ENCODE measurements around the gene TMSB15C.
"Not testable (repeated sequence)": the region's sequence is repeated elsewhere in the genome, so short reads cannot be mapped to it uniquely, and the experiment has no call there.

Gene TMSB15C

GRCh38 chrX:104075778-104076445 lies at the start of gene TMSB15C:
Gene TMSB15C, minus strand, starts transcription at chrX:104076236.
- not testable (repeated sequence) for DNase-seq (ENCODE audit: low read depth)

- DNase-seq (ENCODE audit: low read depth): no peak
Measured at GRCh38 chrX:104122829-104123228, 46.8 kb upstream of the TMSB15C start.

DNA sequence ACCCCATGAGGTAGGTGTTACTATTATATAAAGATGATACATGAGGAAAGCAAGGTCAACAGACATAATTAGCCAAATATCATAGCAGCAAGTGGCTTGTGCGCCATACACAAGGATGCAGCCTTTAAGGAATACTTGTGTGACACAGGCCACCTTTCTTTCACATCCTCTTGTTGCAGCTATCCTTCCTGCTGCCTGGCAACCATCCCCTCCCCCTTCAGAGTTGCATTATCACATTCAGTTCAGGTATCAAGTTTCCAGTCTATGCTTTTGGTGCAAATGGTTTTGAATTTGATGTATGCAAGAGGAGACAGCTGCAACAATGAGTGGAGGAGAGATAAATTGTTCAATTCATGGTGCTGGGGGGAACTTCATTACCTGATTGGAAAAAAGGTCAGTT lies 42.7 kb upstream of the TMSB15C start:
- DNase-seq (ENCODE audit: low read depth): no peak

- no peak for DNase-seq (ENCODE audit: low read depth)
Measured at GRCh38 chrX:104117759-104118158, 41.7 kb upstream of the TMSB15C start.

DNA sequence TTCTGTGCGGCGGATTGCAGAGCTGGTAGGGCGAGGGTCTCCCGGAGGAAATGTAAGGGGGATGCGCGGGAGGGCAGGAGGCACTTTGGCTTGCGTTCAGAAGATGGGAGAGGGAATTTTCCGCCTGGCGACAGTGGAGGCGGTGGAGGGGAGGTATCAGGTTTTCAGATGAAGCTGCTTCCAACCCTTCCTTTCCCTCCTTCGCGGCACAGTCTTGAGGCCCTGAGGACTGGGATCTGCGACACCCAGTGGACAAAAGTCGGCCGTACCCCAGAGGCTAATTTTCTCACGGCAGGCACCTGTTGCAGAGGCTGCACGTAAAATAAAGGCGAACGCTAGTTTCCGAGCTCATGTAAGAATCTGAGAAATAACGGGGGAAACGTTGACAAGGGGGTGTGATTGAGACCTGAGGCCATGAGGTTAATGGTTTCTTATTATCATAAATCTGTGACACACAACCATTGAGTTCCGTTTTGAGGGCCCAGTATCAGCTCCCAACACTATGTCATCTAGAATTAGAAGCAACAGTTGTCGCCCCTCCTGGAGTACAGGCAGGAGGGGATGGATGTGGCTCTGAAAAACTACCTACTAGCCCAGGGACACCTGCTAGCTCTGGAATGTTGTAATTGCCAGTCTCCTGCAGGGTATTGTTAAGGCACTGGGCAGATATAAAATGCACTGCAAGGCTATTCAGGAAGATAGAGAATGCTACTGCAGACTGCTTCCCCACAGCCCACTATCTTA lies 37.4 kb upstream of the TMSB15C start:
- DNase-seq (ENCODE audit: low read depth): peak; percentile 71

- peak; percentile 57 for DNase-seq (ENCODE audit: low read depth)
Measured at GRCh38 chrX:104112326-104112951, 36.4 kb upstream of the TMSB15C start, which contains the start of gene ZCCHC18. Gene ZCCHC18, plus strand, starts transcription at chrX:104112523. Its CDS starts 1,589 bp downstream, at chrX:104114112.

DNA sequence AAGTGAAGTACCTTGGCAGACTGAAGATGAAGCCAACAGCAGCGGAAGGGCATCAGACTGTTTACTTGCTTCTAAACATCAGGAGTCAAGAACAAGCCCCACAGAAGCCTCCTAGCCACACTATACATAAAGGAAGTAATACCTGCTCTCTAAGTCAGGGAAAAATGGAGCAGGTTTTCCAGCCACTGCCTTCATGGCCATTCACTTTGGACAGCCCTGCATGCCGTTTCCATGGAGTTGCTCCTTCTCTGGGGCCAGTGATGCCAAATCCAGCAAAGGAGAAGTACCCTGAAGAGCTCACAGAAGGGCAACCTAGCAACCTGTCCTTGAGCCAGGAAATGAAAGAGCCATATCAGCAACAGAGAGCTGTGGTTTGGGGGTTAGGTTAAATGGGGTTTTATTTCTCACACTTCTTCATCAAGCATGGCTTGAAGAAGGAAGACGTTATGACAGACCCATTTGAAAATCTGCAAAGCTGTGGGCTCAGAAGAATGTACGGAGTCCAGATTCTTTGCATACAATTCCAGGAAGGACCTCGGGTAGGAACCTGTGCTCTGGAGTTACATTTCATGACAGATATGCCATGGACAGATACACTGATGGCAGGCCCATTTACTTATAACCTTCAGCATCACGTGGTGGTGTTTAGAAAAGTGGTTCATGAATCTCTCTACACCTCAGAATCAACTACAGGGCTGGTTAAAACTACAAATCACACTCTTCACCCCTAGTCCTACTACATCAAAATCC lies 34.6 kb upstream of the TMSB15C start:
- DNase-seq (ENCODE audit: low read depth): not testable (repeated sequence)

DNA sequence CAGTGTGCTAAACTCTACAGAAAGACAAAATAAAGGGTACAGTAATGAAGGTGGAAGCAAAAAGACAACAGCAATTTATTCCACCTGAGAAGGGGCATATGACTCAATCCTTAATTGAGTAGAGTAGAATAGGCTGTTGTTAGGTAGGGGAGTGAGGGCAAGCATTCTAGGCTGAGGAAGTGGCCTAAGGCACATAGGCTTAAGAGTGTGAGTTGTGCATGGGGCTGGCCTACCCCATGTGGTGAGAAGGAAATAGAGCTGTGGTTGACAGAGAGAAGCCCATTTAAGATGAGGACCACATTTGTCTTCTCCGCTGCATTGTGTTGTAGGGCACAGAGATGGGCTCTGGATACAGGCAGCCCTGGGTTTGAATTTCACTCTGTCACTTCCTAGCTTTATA lies 32.9 kb upstream of the TMSB15C start:
- no peak for DNase-seq (ENCODE audit: low read depth)

- no peak for DNase-seq (ENCODE audit: low read depth)
Measured at GRCh38 chrX:104105330-104106262, 29.6 kb upstream of the TMSB15C start.

DNA sequence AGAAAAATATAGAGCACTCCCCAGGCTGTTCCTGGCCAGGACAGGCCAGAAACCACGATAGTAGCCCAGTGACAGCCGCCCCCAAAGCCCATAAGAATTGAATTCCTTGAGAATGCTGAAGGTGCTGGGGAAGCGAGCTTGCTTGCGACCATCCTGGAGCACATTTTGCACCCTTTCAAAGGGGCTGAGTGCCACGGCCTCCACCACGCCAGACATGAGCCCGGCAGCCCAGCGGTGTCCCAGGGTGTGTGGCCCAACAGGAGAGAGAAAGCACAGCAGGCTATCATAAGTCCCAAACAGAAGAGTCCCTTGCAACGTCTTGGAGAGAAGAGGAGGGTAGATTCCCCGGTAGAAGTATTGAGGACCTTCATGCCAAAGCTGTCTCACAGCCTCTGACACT lies 28.6 kb upstream of the TMSB15C start:
- no peak for DNase-seq (ENCODE audit: low read depth)

GRCh38 chrX:104098919-104099318 lies 22.9 kb upstream of the TMSB15C start:
- DNase-seq (ENCODE audit: low read depth): no peak

- DNase-seq (ENCODE audit: low read depth): peak; percentile 62
Measured at GRCh38 chrX:104098151-104098808, 22.2 kb upstream of the TMSB15C start.

DNA sequence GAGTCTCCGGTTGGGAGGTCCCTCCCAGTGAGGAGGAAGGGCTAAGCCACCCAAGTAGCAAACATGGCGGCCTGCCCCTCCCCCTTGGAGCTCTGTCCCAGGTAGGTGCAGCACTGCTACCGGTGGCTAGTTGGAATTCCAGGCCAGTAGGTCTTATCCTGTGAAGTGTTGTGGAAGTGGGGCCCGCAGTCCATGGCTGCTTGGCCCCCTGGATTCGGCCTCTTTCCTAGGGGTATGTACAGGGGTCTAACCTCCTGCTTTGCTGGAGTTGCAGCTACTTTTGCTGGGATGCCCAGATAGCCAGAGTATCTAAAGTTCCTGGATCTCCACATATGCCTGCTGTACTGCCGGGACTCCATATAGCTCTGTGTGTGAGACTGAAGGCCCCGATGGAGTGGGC lies 9.9 kb upstream of the TMSB15C start:
- no peak for DNase-seq (ENCODE audit: low read depth)

GRCh38 chrX:104085477-104085876 lies 9.4 kb upstream of the TMSB15C start:
- DNase-seq (ENCODE audit: low read depth): no peak

- no peak for DNase-seq (ENCODE audit: low read depth)
Measured at GRCh38 chrX:104084534-104085277, 8.7 kb upstream of the TMSB15C start.

DNA sequence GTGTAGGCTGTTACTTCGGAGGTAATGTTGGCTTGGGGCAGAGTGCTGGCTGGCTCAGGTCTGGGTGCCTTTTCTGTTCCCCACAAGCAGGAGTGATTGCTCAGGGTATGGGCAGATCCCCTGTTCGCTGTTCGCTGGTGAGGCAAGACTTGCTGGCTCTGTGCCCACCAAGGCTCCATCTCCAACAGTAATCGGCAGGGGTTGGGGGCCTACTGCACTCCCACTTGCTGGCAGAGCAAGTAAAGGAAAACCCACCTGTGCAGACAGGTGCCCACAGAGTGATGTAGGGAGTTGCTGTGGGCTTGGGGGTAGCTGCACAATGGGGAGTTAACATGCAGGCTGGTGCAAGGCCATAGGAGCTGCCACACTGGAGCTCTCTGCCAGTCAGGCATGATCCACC lies 8.0 kb upstream of the TMSB15C start:
- no peak for DNase-seq (ENCODE audit: low read depth)

DNA sequence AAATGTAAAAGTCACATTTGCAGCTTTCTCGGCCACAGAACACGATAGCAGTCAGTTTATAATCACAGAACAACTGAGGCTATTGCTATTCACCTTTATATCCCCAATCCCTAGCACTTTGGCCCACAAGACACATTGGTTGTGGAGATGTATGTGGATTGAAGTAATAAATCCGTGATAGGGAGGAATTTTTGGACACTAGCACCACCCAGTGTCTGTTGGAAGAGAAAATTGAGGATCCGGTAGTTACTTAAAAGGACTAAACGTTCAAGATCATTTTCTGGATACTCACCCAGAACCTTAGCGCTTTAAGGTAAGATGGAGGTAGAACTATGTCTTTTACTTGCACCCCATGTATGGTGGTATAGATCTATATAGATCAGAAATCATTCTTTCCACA lies 1.8 kb upstream of the TMSB15C start:
- DNase-seq (ENCODE audit: low read depth): not testable (repeated sequence)

DNA sequence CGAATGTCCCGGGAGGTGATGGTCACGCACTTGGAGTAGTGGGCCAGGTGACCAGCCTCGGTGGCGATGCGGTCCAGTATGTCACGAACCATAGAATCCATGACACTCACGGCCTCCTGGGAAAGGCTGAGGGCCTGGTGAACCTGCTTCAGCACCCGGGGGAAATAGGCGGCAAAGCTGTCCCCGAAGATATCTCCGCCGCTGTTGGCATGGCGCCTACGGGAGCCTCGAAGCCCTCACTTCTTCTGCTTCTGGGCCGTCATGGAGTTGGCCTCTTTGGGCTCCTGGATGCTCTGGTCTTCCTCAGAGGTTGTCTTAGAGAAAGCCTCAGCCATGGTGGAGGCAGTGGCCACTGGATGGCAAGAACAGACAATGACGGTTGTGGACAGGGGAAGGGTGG lies 13.4 kb downstream of the TMSB15C start:
- not testable (repeated sequence) for DNase-seq (ENCODE audit: low read depth)

GRCh38 chrX:104054956-104055355 lies 21.1 kb downstream of the TMSB15C start:
- not testable (repeated sequence) for DNase-seq (ENCODE audit: low read depth)

- no peak for DNase-seq (ENCODE audit: low read depth)
Measured at GRCh38 chrX:104047171-104047570, 28.9 kb downstream of the TMSB15C start.
